Caco-2 (cell line): ENCODE results near the gene NAT8L. TPM values are rescaled to one million over a fixed set of nuclear protein-coding genes. Genes with fewer than 3 reads are reported as not detected.
A peak's percentile ranks its signal among the peaks of the same experiment; 100 is the strongest.

ENCODE experiments used
- BruUV-seq: library from RNA; stranded (reverse); fragments of 400-500 nt; replicated peaks from 2 replicates; lab custom pipeline; 2021; lab: Mats Ljungman, UMichigan
- CTCF ChIA-PET: fragments of 300-600 bp; sonication (Branson Sonifier 250); formaldehyde crosslinking; loops from one replicate; lab custom pipeline; 2022; ENCODE audit warnings: antibody characterized with exemption; lab: Charles Lee
- POLR2A ChIA-PET: fragments of 300-600 bp; sonication (Branson Sonifier 250); formaldehyde crosslinking; loops from one replicate; lab custom pipeline; 2022; ENCODE audit warnings: antibody characterized with exemption; lab: Charles Lee
- DNase-seq, 2 experiments: peaks; one replicate each; pipeline versions ENCODE4 v3.0.0 to v3.0.0-alpha.2; 2020 to 2022
- H3K27me3 ChIP-seq: replicated peaks from 2 replicates; pipeline ENCODE4 v1.6.0; 2011; ENCODE audit warnings: low read length; ENCODE audit not compliant: control insufficient read depth, insufficient read depth
- H3K36me3 ChIP-seq: 2 replicates; pipeline ENCODE4 v1.5.1; 2011; ENCODE audit warnings: low read length; ENCODE audit not compliant: control insufficient read depth, insufficient read depth
- H3K4me1 ChIP-seq: fragments of 250-450 bp; sonication (Bioruptor Pico); 2 replicates; pipeline ENCODE4 v1.5.1; 2020; ENCODE audit warnings: mild to moderate bottlenecking
- H3K4me3 ChIP-seq: 2 replicates; pipeline ENCODE4 v1.5.1; 2011; ENCODE audit warnings: low read depth, mild to moderate bottlenecking, control low read depth, low read length
- H3K9me3 ChIP-seq: fragments of 250-450 bp; sonication (Bioruptor Pico); 2 replicates; pipeline ENCODE4 v1.5.1; 2020; ENCODE audit warnings: mild to moderate bottlenecking, moderate library complexity
- H3K27ac Mint-ChIP-seq: one replicate; pipeline ENCODE4 v1.8.0; 2022; ENCODE audit warnings: mixed read lengths; ENCODE audit not compliant: unreplicated experiment
- H3K27me3 Mint-ChIP-seq: one replicate; pipeline ENCODE4 v1.8.0; 2022; ENCODE audit warnings: mixed read lengths; ENCODE audit not compliant: insufficient read depth, unreplicated experiment
- H3K36me3 Mint-ChIP-seq: one replicate; pipeline ENCODE4 v1.8.0; 2022; ENCODE audit warnings: mild to moderate bottlenecking, mixed read lengths; ENCODE audit not compliant: insufficient read depth, unreplicated experiment
- H3K4me1 Mint-ChIP-seq: one replicate; pipeline ENCODE4 v1.8.0; 2022; ENCODE audit warnings: low read depth, mixed read lengths; ENCODE audit not compliant: unreplicated experiment
- H3K4me3 Mint-ChIP-seq: one replicate; pipeline ENCODE4 v1.8.0; 2022; ENCODE audit warnings: mild to moderate bottlenecking, moderate library complexity, mixed read lengths; ENCODE audit not compliant: unreplicated experiment
- H3K9me3 Mint-ChIP-seq: one replicate; pipeline ENCODE4 v1.8.0; 2022; ENCODE audit warnings: mixed read lengths; ENCODE audit not compliant: unreplicated experiment
- intact Hi-C: fragments of 100-400 bp; cut with micrococcal nuclease; formaldehyde crosslinking; loops from one replicate; pipeline ENCODE4 v1.10.0; 2022; ENCODE audit not compliant: unreplicated experiment
- total RNA-seq: library from RNA; stranded (reverse); gene quantifications from 2 replicates; pipeline ENCODE4 v1.2.3, GENCODE V29; 2022
- TF ChIP-seq, protein P1 (sequence below), 2 experiments: fragments of 200-600 bp in 1 of 2; IDR thresholded peaks; 1 replicate in 1 of 2; 2 replicates in 1 of 2; pipeline versions ENCODE4 v1.5.1 to v1.8.0; 2011 to 2022; ENCODE audit warnings: antibody characterized with exemption in 1 of 2, control low read depth in 1 of 2, inconsistent platforms in 1 of 2, low read depth in 1 of 2, low read length in 1 of 2, mild to moderate bottlenecking in 1 of 2, moderate library complexity in 1 of 2; ENCODE audit not compliant: insufficient read depth in 1 of 2, severe bottlenecking in 1 of 2, unreplicated experiment in 1 of 2

NAT8L gene
- total RNA-seq, 1 experiment from 2014 or later = 6.2 TPM

DNA sequence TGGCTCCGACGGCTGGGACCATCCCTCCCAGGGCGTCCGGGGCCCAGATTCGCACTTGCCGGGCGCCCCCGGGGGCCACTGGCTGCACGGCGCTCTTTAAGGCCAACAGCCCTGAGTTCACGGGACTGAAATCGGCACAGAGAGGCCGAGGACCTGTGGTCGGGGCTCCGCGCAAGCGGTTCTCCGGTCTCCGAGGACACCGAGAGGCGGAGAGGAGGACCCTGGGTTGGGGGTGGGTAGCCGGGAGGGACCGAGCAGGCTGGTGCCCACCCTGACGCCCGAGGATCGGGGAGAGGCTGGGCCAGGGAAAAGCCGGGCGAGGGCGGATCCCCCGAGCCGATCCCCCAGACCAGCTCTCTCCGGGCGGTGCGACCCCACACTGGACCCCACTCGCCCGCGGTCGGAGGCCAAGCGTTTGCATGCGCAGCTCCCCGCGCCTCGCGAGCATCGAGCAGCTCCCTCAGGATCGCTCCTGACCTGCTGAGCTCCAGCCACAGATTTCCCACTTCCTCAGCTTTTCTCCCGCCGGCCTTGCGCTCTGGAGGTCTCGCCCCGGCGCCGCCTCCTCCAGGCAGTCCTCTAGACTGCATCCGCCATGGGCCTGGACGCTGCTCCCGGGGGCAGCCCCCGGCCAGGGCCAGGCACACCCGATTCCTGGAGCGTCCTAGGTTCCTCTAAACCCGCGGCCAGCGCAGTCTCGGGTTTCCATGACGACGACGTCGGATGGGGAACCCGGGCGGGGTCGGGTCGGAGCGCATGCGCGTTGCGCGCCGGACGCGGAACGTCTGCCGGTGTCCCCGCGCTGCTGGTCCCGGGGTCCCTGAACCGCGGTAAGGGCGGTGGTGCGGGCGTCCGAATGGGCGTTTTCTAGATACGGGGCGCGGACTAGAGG, 17.6 kb upstream of the NAT8L start:
- H3K9me3 ChIP-seq = no peaks in the 10 kb centered on the region
- Mint-ChIP-seq H3K27me3 (no peaks in the 10 kb centered on the region), H3K4me3 (peak overlapping the region; percentile 85), H3K36me3 (peaks cover 6% of the 10 kb centered on the region), H3K4me1 (peaks cover 5% of the 10 kb centered on the region), H3K27ac (peak overlapping the region; percentile 69), H3K9me3 (no peaks in the 10 kb centered on the region)
- ChIA-PET CTCF (interaction anchor here (0.7 to 1.0 kb wide), 2 partner anchors 12 to 32 kb away, joined by 4 to 7 read pairs; no protein-coding TSS in a partner anchor), POLR2A (interaction anchor here (0.5 kb wide), 1 partner anchor 220 kb away, joined by 3 read pairs; no protein-coding TSS in a partner anchor)
- TF ChIP-seq, protein P1, sequence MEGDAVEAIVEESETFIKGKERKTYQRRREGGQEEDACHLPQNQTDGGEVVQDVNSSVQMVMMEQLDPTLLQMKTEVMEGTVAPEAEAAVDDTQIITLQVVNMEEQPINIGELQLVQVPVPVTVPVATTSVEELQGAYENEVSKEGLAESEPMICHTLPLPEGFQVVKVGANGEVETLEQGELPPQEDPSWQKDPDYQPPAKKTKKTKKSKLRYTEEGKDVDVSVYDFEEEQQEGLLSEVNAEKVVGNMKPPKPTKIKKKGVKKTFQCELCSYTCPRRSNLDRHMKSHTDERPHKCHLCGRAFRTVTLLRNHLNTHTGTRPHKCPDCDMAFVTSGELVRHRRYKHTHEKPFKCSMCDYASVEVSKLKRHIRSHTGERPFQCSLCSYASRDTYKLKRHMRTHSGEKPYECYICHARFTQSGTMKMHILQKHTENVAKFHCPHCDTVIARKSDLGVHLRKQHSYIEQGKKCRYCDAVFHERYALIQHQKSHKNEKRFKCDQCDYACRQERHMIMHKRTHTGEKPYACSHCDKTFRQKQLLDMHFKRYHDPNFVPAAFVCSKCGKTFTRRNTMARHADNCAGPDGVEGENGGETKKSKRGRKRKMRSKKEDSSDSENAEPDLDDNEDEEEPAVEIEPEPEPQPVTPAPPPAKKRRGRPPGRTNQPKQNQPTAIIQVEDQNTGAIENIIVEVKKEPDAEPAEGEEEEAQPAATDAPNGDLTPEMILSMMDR (IDR thresholded peaks at IDR 0.05; ENCODE audit: insufficient read depth in 1 of 2, low read depth in 1 of 2, low read length in 1 of 2, severe bottlenecking in 1 of 2, unreplicated experiment in 1 of 2) = no peak
- intact Hi-C loops = loop anchor here (2.0 kb wide), 1 partner anchor 33 kb away; the partner anchor contains the start of gene NELFA
- peaks cover 4% of the 10 kb centered on the region; the same call in 1 of the 2 replicates for H3K4me1 ChIP-seq
- H3K27me3 ChIP-seq = no peaks in the 10 kb centered on the region
- BruUV-seq = no TSS peak
- no peaks in the 10 kb centered on the region for H3K36me3 ChIP-seq
- peak overlapping the region; percentile 87 for H3K4me3 ChIP-seq
- peak; percentile 86 to 88 for DNase-seq

GRCh38 chr4:2042204-2042946, 16.8 kb upstream of the NAT8L start:
- peaks cover 6% of the 10 kb centered on the region for H3K36me3 Mint-ChIP-seq
- H3K4me1 Mint-ChIP-seq = no peaks in the 10 kb centered on the region
- intact Hi-C loops = no loop called here
- peak overlapping the region; percentile 85 for H3K4me3 Mint-ChIP-seq
- no peak overlapping the region for H3K27ac Mint-ChIP-seq
- BruUV-seq = no TSS peak
- Histone ChIP-seq H3K36me3 (no peaks in the 10 kb centered on the region), H3K27me3 (no peaks in the 10 kb centered on the region), H3K9me3 (no peaks in the 10 kb centered on the region), H3K4me3 (peak overlapping the region; percentile 87), H3K4me1 (peaks cover 4% of the 10 kb centered on the region; the same call in 1 of the 2 replicates)
- TF ChIP-seq, protein P1 (IDR thresholded peaks at IDR 0.05; ENCODE audit: insufficient read depth in 1 of 2, low read depth in 1 of 2, low read length in 1 of 2, severe bottlenecking in 1 of 2, unreplicated experiment in 1 of 2) = no peak
- CTCF ChIA-PET = interaction anchor here (1.0 kb wide), 1 partner anchor 33 kb away, joined by 7 read pairs; no protein-coding TSS in a partner anchor
- POLR2A ChIA-PET = no interaction called here
- DNase-seq = peak; percentile 44 to 66
- H3K27me3 Mint-ChIP-seq = no peaks in the 10 kb centered on the region
- no peaks in the 10 kb centered on the region for H3K9me3 Mint-ChIP-seq

DNA sequence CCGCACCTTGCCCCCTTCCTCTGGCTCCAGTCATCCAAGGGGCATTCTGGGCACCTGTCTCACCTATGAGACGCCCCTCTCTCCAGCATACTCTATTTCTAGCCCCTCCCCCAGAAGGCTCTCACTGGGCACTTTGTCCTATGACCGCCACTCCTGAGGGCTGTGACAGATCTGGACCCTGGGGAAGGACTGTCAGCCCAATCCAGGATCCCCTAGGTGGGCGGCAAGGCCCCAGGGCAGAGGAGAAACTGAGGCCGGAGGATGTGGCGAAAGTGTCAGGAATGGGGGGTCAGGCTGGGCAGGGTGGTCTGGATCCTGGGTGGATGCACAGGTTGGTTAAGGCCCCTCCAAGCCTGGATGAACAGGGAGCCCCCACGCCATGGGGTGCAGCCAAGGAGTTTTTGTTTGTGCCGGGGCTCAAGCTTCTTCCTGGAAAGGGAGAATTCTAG, 16.2 kb upstream of the NAT8L start:
- Mint-ChIP-seq H3K27me3 (no peaks in the 10 kb centered on the region), H3K4me1 (no peaks in the 10 kb centered on the region), H3K4me3 (peak overlapping the region; percentile 85), H3K36me3 (peaks cover 6% of the 10 kb centered on the region), H3K9me3 (no peaks in the 10 kb centered on the region), H3K27ac (no peak overlapping the region)
- POLR2A ChIA-PET = no interaction called here
- Histone ChIP-seq H3K27me3 (no peaks in the 10 kb centered on the region), H3K9me3 (no peaks in the 10 kb centered on the region), H3K4me3 (peak overlapping the region; percentile 87), H3K36me3 (no peaks in the 10 kb centered on the region), H3K4me1 (peaks cover 4% of the 10 kb centered on the region; the same call in 1 of the 2 replicates)
- CTCF ChIA-PET = no interaction called here
- intact Hi-C loops = no loop called here
- TF ChIP-seq, protein P1 (IDR thresholded peaks at IDR 0.05; ENCODE audit: insufficient read depth in 1 of 2, low read depth in 1 of 2, low read length in 1 of 2, severe bottlenecking in 1 of 2, unreplicated experiment in 1 of 2) = no peak
- no TSS peak for BruUV-seq
- DNase-seq = no peak
